H9 (cell line): ENCODE measurements around the gene TARM1. TPM values are rescaled to one million over a fixed set of nuclear protein-coding genes. Genes with fewer than 3 reads are reported as not detected.
"Not testable (repeated sequence)": the region's sequence is repeated elsewhere in the genome, so short reads cannot be mapped to it uniquely, and the experiment has no call there.

Experiments used
- DNase-seq: peaks from one replicate; pipeline ENCODE4 v3.0.0-alpha.2; 2017
- H2AFZ ChIP-seq: one replicate; pipeline ENCODE4 v1.6.1; 2013; ENCODE audit warnings: mild to moderate bottlenecking, low read length, control low read depth, moderate library complexity
- H2AK5ac ChIP-seq: 2 replicates; pipeline ENCODE4 v1.6.1; 2013; ENCODE audit warnings: low read length, control low read depth, mixed read lengths; ENCODE audit not compliant: insufficient read length
- H2BK120ac ChIP-seq: one replicate; pipeline ENCODE4 v1.6.1; 2013; ENCODE audit warnings: low read depth, mild to moderate bottlenecking, low read length, control low read depth, inconsistent platforms; ENCODE audit not compliant: poor library complexity, severe bottlenecking
- H2BK12ac ChIP-seq: 2 replicates; pipeline ENCODE4 v1.6.1; 2013; ENCODE audit warnings: low read length, control low read depth, mixed read lengths, low read depth; ENCODE audit not compliant: insufficient read length
- H2BK15ac ChIP-seq: 2 replicates; pipeline ENCODE4 v1.6.1; 2013; ENCODE audit warnings: low read depth, low read length, control low read depth
- H2BK20ac ChIP-seq: one replicate; pipeline ENCODE4 v1.6.1; 2013; ENCODE audit warnings: low read depth, mild to moderate bottlenecking, low read length, control low read depth, inconsistent platforms; ENCODE audit not compliant: poor library complexity, severe bottlenecking
- H2BK5ac ChIP-seq: 2 replicates; pipeline ENCODE4 v1.6.1; 2013; ENCODE audit warnings: low read length, control low read depth, mixed read lengths; ENCODE audit not compliant: insufficient read length
- H3K14ac ChIP-seq: 2 replicates; pipeline ENCODE4 v1.6.1; 2013; ENCODE audit warnings: low read length, control low read depth; ENCODE audit not compliant: insufficient read depth
- H3K18ac ChIP-seq: 2 replicates; pipeline ENCODE4 v1.6.1; 2013; ENCODE audit warnings: low read depth, mild to moderate bottlenecking, mixed read lengths, low read length, control low read depth; ENCODE audit not compliant: insufficient read length
- H3K23ac ChIP-seq: 2 replicates; pipeline ENCODE4 v1.6.1; 2013; ENCODE audit warnings: low read length, control low read depth, mixed read lengths, low read depth; ENCODE audit not compliant: insufficient read length
- H3K23me2 ChIP-seq: 2 replicates; pipeline ENCODE4 v1.6.1; 2013; ENCODE audit warnings: low read depth, mild to moderate bottlenecking, mixed read lengths, low read length, control low read depth; ENCODE audit not compliant: insufficient read length, poor library complexity, severe bottlenecking
- H3K27ac ChIP-seq: 2 replicates; pipeline ENCODE4 v1.5.1; 2013; ENCODE audit warnings: low read length, control low read depth, mixed read lengths, low read depth; ENCODE audit not compliant: insufficient read length
- H3K27me3 ChIP-seq: 2 replicates; pipeline ENCODE4 v1.6.1; 2013; ENCODE audit warnings: low read length, control low read depth, inconsistent platforms; ENCODE audit not compliant: insufficient read depth
- H3K4ac ChIP-seq: 2 replicates; pipeline ENCODE4 v1.6.1; 2013; ENCODE audit warnings: low read depth, mild to moderate bottlenecking, control low read depth, inconsistent platforms, low read length, moderate library complexity
- H3K4me1 ChIP-seq: 2 replicates; pipeline ENCODE4 v1.6.1; 2013; ENCODE audit warnings: low read length, control low read depth, inconsistent platforms; ENCODE audit not compliant: insufficient read depth
- H3K4me2 ChIP-seq: 2 replicates; pipeline ENCODE4 v1.6.1; 2013; ENCODE audit warnings: low read length, control low read depth, mixed read lengths; ENCODE audit not compliant: insufficient read length, insufficient read depth
- H3K56ac ChIP-seq: 2 replicates; pipeline ENCODE4 v1.6.1; 2013; ENCODE audit warnings: low read depth, mild to moderate bottlenecking, mixed read lengths, low read length, control low read depth; ENCODE audit not compliant: insufficient read length
- H3K79me1 ChIP-seq: 2 replicates; pipeline ENCODE4 v1.6.1; 2013; ENCODE audit warnings: low read depth, mild to moderate bottlenecking, moderate library complexity, low read length, control low read depth, inconsistent platforms; ENCODE audit not compliant: insufficient read depth, poor library complexity, severe bottlenecking
- H3K79me2 ChIP-seq: 2 replicates; pipeline ENCODE4 v1.6.1; 2013; ENCODE audit warnings: low read length, control low read depth, inconsistent platforms; ENCODE audit not compliant: insufficient read depth
- H3K9ac ChIP-seq: 2 replicates; pipeline ENCODE4 v1.6.1; 2013; ENCODE audit warnings: low read length, control low read depth, mixed read lengths; ENCODE audit not compliant: insufficient read length; ENCODE audit errors: extremely low read depth
- H3K9me3 ChIP-seq: one replicate; pipeline ENCODE4 v1.6.1; 2013; ENCODE audit warnings: low read depth, low read length, inconsistent platforms; ENCODE audit not compliant: control insufficient read depth
- H3T11ph ChIP-seq: one replicate; pipeline ENCODE4 v1.6.1; 2013; ENCODE audit warnings: mild to moderate bottlenecking, low read length, control low read depth, inconsistent platforms
- H4K20me1 ChIP-seq: one replicate; pipeline ENCODE4 v1.6.1; 2013; ENCODE audit not compliant: control insufficient read depth, insufficient read length, insufficient read depth
- H4K5ac ChIP-seq: 2 replicates; pipeline ENCODE4 v1.6.1; 2013; ENCODE audit warnings: low read depth, mild to moderate bottlenecking, mixed read lengths, low read length, control low read depth; ENCODE audit not compliant: insufficient read length
- H4K8ac ChIP-seq: replicated peaks from 2 replicates; pipeline ENCODE4 v1.6.1; 2013; ENCODE audit warnings: low read length, control low read depth, mixed read lengths, low read depth; ENCODE audit not compliant: insufficient read length
- H4K91ac ChIP-seq: 2 replicates; pipeline ENCODE4 v1.6.1; 2013; ENCODE audit warnings: low read depth, mild to moderate bottlenecking, moderate library complexity, mixed read lengths, low read length, control low read depth; ENCODE audit not compliant: insufficient read length
- H3K27ac Mint-ChIP-seq, 3 experiments: 2 replicates in 2 of 3; 3 replicates in 1 of 3; pipeline ENCODE4 v1.8.0; 2020 to 2021; ENCODE audit warnings: mixed read lengths in 3 of 3, mild to moderate bottlenecking in 1 of 3, moderate library complexity in 1 of 3
- H3K27me3 Mint-ChIP-seq: 2 replicates; pipeline ENCODE4 v1.8.0; 2021; ENCODE audit warnings: low read depth, mild to moderate bottlenecking, moderate library complexity, mixed read lengths
- H3K36me3 Mint-ChIP-seq, 3 experiments: 2 replicates in 2 of 3; 3 replicates in 1 of 3; pipeline ENCODE4 v1.8.0; 2020 to 2021; ENCODE audit warnings: low read depth in 3 of 3, mixed read lengths in 3 of 3; ENCODE audit not compliant: insufficient read depth in 1 of 3
- H3K4me1 Mint-ChIP-seq, 2 experiments: 2 replicates each; pipeline ENCODE4 v1.8.0; 2020; ENCODE audit warnings: mixed read lengths in 2 of 2
- H3K4me3 Mint-ChIP-seq, 2 experiments: 2 replicates in 1 of 2; 3 replicates in 1 of 2; pipeline ENCODE4 v1.8.0; 2020 to 2021; ENCODE audit warnings: mild to moderate bottlenecking in 2 of 2, mixed read lengths in 2 of 2, moderate library complexity in 1 of 2
- H3K9me3 Mint-ChIP-seq, 2 experiments: 2 replicates in 1 of 2; 3 replicates in 1 of 2; pipeline ENCODE4 v1.8.0; 2020; ENCODE audit warnings: mild to moderate bottlenecking in 2 of 2, mixed read lengths in 2 of 2, moderate library complexity in 1 of 2
- WGBS: extraction: QIAGEN DNeasy Blood & Tissue Kit; methylation state at CpG from one replicate; pipeline ENCODE4 v1.1.7; 2013; ENCODE audit warnings: missing lambda C conversion rate, low lambda C conversion rate, mixed read lengths; ENCODE audit not compliant: insufficient read length; ENCODE audit errors: extremely low coverage; 5-methylcytosine and 5-hydroxymethylcytosine counted together
- total RNA-seq: library from RNA; stranded (reverse); gene quantifications from 2 replicates; pipeline ENCODE4 v1.2.1, GENCODE V29; 2021
- TF ChIP-seq, protein P1 (sequence below): fragments of 200-600 bp; sonication (generic); conservative IDR thresholded peaks from 3 replicates; pipeline ENCODE4 v1.8.0; 2021; ENCODE audit warnings: antibody characterized with exemption, mild to moderate bottlenecking

The TARM1 gene
- total RNA-seq, 1 experiment from 2014 or later, result not detected

DNA sequence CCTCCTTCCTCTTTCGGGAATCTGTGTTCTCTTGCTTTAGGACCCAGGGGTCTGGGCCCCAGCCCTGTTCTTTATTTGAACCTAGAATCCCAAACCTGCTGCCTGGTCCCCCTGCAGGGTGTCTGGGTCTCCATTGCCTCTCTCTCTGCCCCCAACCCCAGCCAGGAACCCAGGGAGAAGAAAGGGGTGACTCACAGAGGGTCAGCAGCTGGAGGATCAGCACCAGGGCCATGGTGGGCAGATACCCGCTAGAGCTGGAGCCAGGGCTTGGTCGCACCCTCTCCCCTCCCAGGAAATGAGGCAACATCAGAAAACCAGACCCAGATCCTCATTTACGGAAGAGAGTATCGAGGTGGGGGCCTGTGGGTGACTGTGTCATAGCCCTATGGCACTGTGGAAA is 19.4 kb upstream of the TARM1 start, which contains the start of gene OSCAR:
Gene OSCAR (minus strand): TSS at position 243 of the 400 bp plus-strand sequence. CDS start 11 bp downstream, at position 232.
- Histone ChIP-seq H2BK120ac (no peak within 1 kb of the TSS), H4K5ac (no peak within 1 kb of the TSS), H3K4me1 (no peaks in the 10 kb centered on the region), H3T11ph (no peak within 1 kb of the TSS), H4K91ac (no peak within 1 kb of the TSS), H2BK12ac (no peak within 1 kb of the TSS), H3K23ac (no peak within 1 kb of the TSS), H3K79me1 (peaks cover 4% of the 10 kb centered on the region), H2BK20ac (no peak within 1 kb of the TSS), H3K27me3 (no peaks in the 10 kb centered on the region; the same call in 1 of the 2 replicates), H3K23me2 (peaks cover 9% of the 10 kb centered on the region), H3K4ac (no peak within 1 kb of the TSS), H3K56ac (no peak within 1 kb of the TSS), H3K9me3 (no peaks in the 10 kb centered on the region), H4K20me1 (no peaks in the 10 kb centered on the region), H2BK5ac (no peak within 1 kb of the TSS), H3K27ac (no peak within 1 kb of the TSS), H4K8ac (no peak within 1 kb of the TSS), H2BK15ac (no peak within 1 kb of the TSS), H3K4me2 (no peak within 1 kb of the TSS), H3K9ac (no peak within 1 kb of the TSS), H2AK5ac (no peak within 1 kb of the TSS), H2AFZ (no peak within 1 kb of the TSS), H3K79me2 (peaks cover 1% of the 10 kb centered on the region; the same call in 1 of the 2 replicates), H3K14ac (no peak within 1 kb of the TSS), H3K18ac (no peak within 1 kb of the TSS)
- Mint-ChIP-seq H3K9me3 (no peaks in the 10 kb centered on the region; a peak in 1 of 5 replicates), H3K27ac (peak within 1 kb of the TSS; percentile 61 to 80 (median 79); a peak in 4 of 7 replicates), H3K4me1 (peaks cover 11 to 21% of the 10 kb centered on the region in 2 experiments), H3K36me3 (peaks cover 3 to 12% (median 8%) of the 10 kb centered on the region in 3 experiments), H3K27me3 (peaks cover 12% of the 10 kb centered on the region), H3K4me3 (peak within 1 kb of the TSS in 1 of 2 experiments; percentile 53; a peak in 2 of 5 replicates)
- WGBS, result no CpG with 5 or more reads among the region's 5 CpGs
- TF ChIP-seq, protein P1, sequence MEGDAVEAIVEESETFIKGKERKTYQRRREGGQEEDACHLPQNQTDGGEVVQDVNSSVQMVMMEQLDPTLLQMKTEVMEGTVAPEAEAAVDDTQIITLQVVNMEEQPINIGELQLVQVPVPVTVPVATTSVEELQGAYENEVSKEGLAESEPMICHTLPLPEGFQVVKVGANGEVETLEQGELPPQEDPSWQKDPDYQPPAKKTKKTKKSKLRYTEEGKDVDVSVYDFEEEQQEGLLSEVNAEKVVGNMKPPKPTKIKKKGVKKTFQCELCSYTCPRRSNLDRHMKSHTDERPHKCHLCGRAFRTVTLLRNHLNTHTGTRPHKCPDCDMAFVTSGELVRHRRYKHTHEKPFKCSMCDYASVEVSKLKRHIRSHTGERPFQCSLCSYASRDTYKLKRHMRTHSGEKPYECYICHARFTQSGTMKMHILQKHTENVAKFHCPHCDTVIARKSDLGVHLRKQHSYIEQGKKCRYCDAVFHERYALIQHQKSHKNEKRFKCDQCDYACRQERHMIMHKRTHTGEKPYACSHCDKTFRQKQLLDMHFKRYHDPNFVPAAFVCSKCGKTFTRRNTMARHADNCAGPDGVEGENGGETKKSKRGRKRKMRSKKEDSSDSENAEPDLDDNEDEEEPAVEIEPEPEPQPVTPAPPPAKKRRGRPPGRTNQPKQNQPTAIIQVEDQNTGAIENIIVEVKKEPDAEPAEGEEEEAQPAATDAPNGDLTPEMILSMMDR, result no peak
- DNase-seq, result no peak

DNA sequence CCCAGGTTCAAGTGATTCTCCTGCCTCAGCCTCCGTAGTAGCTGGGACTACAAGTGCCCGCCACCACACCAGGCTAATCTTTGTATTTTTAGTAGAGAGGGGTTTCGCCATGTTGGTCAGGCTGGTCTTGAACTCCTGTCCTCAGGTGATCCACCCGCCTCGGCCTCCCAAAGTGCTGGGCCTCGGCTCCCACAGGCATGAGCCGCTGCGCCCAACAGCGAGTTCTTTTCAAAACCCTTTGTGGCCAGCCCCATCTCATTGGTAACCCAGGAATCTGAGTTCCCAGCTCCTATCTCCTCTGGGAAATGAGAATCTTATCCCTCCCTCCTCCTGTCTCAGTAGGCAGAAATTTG is 18.7 kb upstream of the TARM1 start:
- H4K91ac ChIP-seq, H3K9ac ChIP-seq, H2AFZ ChIP-seq, H3K23me2 ChIP-seq, H3K79me1 ChIP-seq, H3K9me3 ChIP-seq, H2AK5ac ChIP-seq, H3K36me3 Mint-ChIP-seq, H3K4me1 ChIP-seq, H3K4me3 Mint-ChIP-seq, H3K56ac ChIP-seq, H3K18ac ChIP-seq, H3K4ac ChIP-seq, H2BK5ac ChIP-seq, H3T11ph ChIP-seq, H3K23ac ChIP-seq, H2BK20ac ChIP-seq, H3K79me2 ChIP-seq, H2BK12ac ChIP-seq, H2BK15ac ChIP-seq, H3K14ac ChIP-seq, H4K8ac ChIP-seq, DNase-seq, H3K9me3 Mint-ChIP-seq, H4K5ac ChIP-seq, H3K27me3 ChIP-seq, H3K4me2 ChIP-seq, H3K27ac ChIP-seq, H4K20me1 ChIP-seq, H2BK120ac ChIP-seq: not testable (repeated sequence)
- H3K27me3 Mint-ChIP-seq, result peaks cover 19% of the 10 kb centered on the region
- peaks cover 11 to 23% of the 10 kb centered on the region in 2 experiments for H3K4me1 Mint-ChIP-seq
- WGBS, result no CpG with 5 or more reads among the region's 9 CpGs
- H3K27ac Mint-ChIP-seq, result peak overlapping the region; percentile 61 to 80 (median 79); a peak in 3 of 7 replicates
